SU-DHL-6 (cell line): ENCODE measurements around the gene CFAP45.
A peak's percentile ranks its signal among the peaks of the same experiment; 100 is the strongest.

Experiments
- H2AFZ ChIP-seq: fragments of 200-600 bp; sonication (generic); 2 replicates; pipeline ENCODE4 v1.6.1; 2014; ENCODE audit warnings: low read depth, mild to moderate bottlenecking, moderate library complexity, mixed read lengths, antibody characterized with exemption, low read length; ENCODE audit not compliant: severe bottlenecking
- H3F3A ChIP-seq: fragments of 200-600 bp; shearing (Covaris generic); 2 replicates; pipeline ENCODE4 v1.6.0; 2016; ENCODE audit warnings: antibody characterized with exemption, mild to moderate bottlenecking; ENCODE audit not compliant: insufficient read depth
- H3K27ac ChIP-seq: fragments of 200-600 bp; sonication (generic); 2 replicates; pipeline ENCODE4 v1.5.1; 2016; ENCODE audit warnings: low read depth, mild to moderate bottlenecking, low read length, moderate library complexity, mixed read lengths
- H3K27me3 ChIP-seq: fragments of 200-600 bp; sonication (generic), shearing (Covaris generic); 2 replicates; pipeline ENCODE4 v1.6.0; 2014; ENCODE audit warnings: mild to moderate bottlenecking, low read length
- H3K36me3 ChIP-seq: fragments of 200-600 bp; sonication (generic); 2 replicates; pipeline ENCODE4 v1.6.1; 2014; ENCODE audit warnings: mild to moderate bottlenecking, low read length, mixed read lengths
- H3K4me2 ChIP-seq: fragments of 300-600, 200-600 bp; shearing (Covaris generic), sonication (generic); 2 replicates; pipeline ENCODE4 v1.6.0; 2014; ENCODE audit warnings: low read length, low read depth, mild to moderate bottlenecking; ENCODE audit not compliant: poor library complexity, severe bottlenecking
- H3K4me3 ChIP-seq: fragments of 200-600 bp; sonication (generic); 2 replicates; pipeline ENCODE4 v1.5.1; 2014; ENCODE audit warnings: antibody characterized with exemption, low read length, mild to moderate bottlenecking, mixed read lengths; ENCODE audit not compliant: insufficient read depth, poor library complexity, severe bottlenecking
- H3K79me2 ChIP-seq: fragments of 200-600 bp; sonication (generic); 2 replicates; pipeline ENCODE4 v1.6.1; 2014; ENCODE audit warnings: mild to moderate bottlenecking, low read length, moderate library complexity; ENCODE audit not compliant: insufficient read depth
- H3K9ac ChIP-seq: fragments of 200-600 bp; sonication (generic); 2 replicates; pipeline ENCODE4 v1.7.0; 2014; ENCODE audit warnings: mild to moderate bottlenecking, low read length
- H3K9me2 ChIP-seq: fragments of 200-600 bp; sonication (generic); replicated peaks from 2 replicates; pipeline ENCODE4 v1.6.1; 2014; ENCODE audit warnings: low read length; ENCODE audit not compliant: insufficient read depth
- H3K9me3 ChIP-seq: fragments of 200-600 bp; sonication (generic); 2 replicates; pipeline ENCODE4 v1.6.1; 2014; ENCODE audit warnings: low read length, mixed read lengths; ENCODE audit not compliant: insufficient read depth
- H4K20me1 ChIP-seq: fragments of 200-600 bp; sonication (generic); 2 replicates; pipeline ENCODE4 v1.6.1; 2014; ENCODE audit warnings: low read depth, mild to moderate bottlenecking, antibody characterized with exemption, low read length, moderate library complexity, mixed read lengths
- EZH2phosphoT487 ChIP-seq: fragments of 200-600 bp; sonication (generic), shearing (Covaris generic); conservative IDR thresholded peaks from 2 replicates; pipeline ENCODE4 v1.6.1; 2018; ENCODE audit warnings: mild to moderate bottlenecking, antibody characterized with exemption, low read length, moderate library complexity, mixed read lengths
- TF ChIP-seq, protein P1 (sequence below): fragments of 200-600 bp; sonication (generic); IDR thresholded peaks from one replicate; pipeline ENCODE4 v1.5.1; 2017; ENCODE audit warnings: antibody characterized with exemption, mild to moderate bottlenecking, low read length, moderate library complexity; ENCODE audit not compliant: insufficient read depth, poor library complexity, severe bottlenecking

Gene CFAP45

DNA sequence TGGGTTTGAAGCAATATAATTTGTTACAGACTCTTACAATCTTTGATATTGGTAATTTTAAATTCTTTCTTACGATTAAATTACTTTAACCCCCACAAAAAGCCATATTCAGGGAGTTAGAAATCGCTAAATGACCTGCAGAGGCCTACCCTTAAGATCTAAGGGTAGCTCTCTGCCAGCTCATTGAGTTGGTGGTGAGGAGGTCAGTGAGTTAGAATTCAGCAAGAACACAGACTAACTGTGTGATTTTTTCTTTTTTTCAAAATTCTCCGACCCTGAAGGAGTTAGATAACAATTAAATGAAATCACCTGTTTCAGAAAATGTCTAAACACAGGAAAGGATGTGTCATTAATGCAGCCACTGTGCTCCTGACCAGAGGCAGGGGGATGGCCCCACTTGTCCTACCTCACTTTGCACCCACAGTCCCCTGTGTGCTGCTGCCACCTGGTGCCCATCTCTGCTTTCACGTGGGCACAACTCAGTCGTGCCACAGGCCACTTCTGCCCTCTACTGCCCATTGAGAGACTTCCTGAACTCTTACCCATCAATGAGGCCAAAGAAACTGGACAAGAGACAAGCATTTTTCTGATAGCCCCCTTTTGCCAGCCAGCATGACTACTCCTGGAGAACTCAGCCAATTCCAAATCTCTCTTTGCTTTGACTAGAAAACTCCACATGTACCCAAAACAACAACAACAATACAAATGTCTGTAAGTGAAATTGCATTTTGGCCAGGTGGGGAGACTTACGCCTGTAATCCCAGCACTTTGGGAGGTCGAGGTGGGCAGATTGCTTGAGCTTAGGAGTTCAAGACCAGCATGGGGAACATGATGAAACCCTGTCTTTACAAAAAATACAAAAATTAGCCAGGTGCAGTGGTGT, 8.4 kb downstream of the CFAP45 start:
- Histone ChIP-seq H3K27ac (no peak overlapping the region), H2AFZ (no peak overlapping the region), H3K27me3 (no peaks in the 10 kb centered on the region), H3K4me3 (no peak overlapping the region), H3K9me3 (no peaks in the 10 kb centered on the region), H3K36me3 (no peaks in the 10 kb centered on the region), H4K20me1 (no peaks in the 10 kb centered on the region), H3K79me2 (no peaks in the 10 kb centered on the region), H3K9ac (no peak overlapping the region), H3F3A (no peaks in the 10 kb centered on the region), H3K4me2 (no peak overlapping the region), H3K9me2 (no peaks in the 10 kb centered on the region)
- no peak for TF ChIP-seq EZH2phosphoT487
- TF ChIP-seq, protein P1, sequence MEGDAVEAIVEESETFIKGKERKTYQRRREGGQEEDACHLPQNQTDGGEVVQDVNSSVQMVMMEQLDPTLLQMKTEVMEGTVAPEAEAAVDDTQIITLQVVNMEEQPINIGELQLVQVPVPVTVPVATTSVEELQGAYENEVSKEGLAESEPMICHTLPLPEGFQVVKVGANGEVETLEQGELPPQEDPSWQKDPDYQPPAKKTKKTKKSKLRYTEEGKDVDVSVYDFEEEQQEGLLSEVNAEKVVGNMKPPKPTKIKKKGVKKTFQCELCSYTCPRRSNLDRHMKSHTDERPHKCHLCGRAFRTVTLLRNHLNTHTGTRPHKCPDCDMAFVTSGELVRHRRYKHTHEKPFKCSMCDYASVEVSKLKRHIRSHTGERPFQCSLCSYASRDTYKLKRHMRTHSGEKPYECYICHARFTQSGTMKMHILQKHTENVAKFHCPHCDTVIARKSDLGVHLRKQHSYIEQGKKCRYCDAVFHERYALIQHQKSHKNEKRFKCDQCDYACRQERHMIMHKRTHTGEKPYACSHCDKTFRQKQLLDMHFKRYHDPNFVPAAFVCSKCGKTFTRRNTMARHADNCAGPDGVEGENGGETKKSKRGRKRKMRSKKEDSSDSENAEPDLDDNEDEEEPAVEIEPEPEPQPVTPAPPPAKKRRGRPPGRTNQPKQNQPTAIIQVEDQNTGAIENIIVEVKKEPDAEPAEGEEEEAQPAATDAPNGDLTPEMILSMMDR = peak; percentile 90

DNA sequence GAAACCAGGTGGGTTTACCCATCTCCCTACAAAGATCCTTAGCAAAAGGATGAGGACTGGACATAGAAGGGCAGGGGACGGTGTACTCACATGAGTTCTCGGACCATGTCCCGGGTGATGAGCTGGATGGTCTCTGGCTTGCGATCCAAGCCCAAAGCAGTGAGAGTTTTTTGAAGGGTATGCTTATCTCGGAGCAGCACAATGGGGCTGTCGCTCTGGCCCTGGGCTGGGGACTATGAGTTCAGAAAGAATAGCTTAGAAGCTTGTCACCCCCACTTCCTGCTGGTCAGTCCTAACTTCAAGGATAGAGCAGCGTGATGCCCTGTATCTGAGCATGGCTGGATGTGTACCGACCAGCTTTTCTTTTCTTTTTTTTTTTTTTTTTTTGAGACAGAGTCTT, 9.6 kb downstream of the CFAP45 start:
- Histone ChIP-seq H3K4me2 (no peak overlapping the region), H3K27ac (no peak overlapping the region), H3K9ac (no peak overlapping the region)

DNA sequence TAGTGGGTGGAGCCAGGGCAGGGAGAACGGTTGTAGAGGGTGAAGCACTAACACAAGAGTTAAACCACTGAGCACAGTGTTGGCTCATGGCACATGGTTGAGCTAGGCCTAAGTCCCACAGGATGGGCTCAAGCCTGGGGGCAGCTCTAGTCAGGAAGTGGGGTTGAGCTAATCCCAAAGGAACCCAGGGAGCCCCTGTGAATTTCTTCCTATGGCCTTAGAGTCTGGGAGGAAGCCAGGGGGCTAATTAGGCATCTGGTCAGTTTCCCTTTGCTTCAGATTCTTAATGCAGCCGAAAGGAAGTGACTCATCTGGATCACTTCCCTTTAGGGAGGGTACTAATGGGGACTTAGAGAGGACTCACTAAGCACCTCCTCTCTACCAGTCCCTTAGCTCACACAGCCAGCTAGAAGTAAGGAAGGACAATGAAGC, 10.1 kb downstream of the CFAP45 start:
- H3K79me2 ChIP-seq = no peaks in the 10 kb centered on the region
- no peak overlapping the region for H2AFZ ChIP-seq
- no peaks in the 10 kb centered on the region for H3K9me3 ChIP-seq
- H3K9ac ChIP-seq = no peak overlapping the region
- H3K4me3 ChIP-seq = no peak overlapping the region
- no peaks in the 10 kb centered on the region for H3F3A ChIP-seq
- H3K27me3 ChIP-seq = no peaks in the 10 kb centered on the region
- no peaks in the 10 kb centered on the region for H3K9me2 ChIP-seq
- TF ChIP-seq EZH2phosphoT487 = no peak
- TF ChIP-seq, protein P1 = no peak
- no peak overlapping the region for H3K4me2 ChIP-seq
- H4K20me1 ChIP-seq = no peaks in the 10 kb centered on the region
- no peaks in the 10 kb centered on the region for H3K36me3 ChIP-seq
- H3K27ac ChIP-seq = no peak overlapping the region

More for the DNA sequence above, 9.6 kb downstream of the CFAP45 start:
- Histone ChIP-seq H3K36me3 (no peaks in the 10 kb centered on the region), H4K20me1 (no peaks in the 10 kb centered on the region), H3K9me2 (no peaks in the 10 kb centered on the region), H3F3A (no peaks in the 10 kb centered on the region), H3K9me3 (no peaks in the 10 kb centered on the region), H3K27me3 (no peaks in the 10 kb centered on the region), H2AFZ (no peak overlapping the region), H3K79me2 (no peaks in the 10 kb centered on the region), H3K4me3 (no peak overlapping the region)
- TF ChIP-seq, protein P1 = no peak
- TF ChIP-seq EZH2phosphoT487 = no peak
